Endothelial cell of umbilical vein (primary cell): Measurements from ENCODE around the gene NTN3. TPM values are rescaled to one million over a fixed set of nuclear protein-coding genes. Genes with fewer than 3 reads are reported as not detected.

Source experiments
- BruUV-seq: library from RNA; stranded (reverse); fragments of 400-500 nt; replicated peaks from 2 replicates; lab custom pipeline; 2021; lab: Mats Ljungman, UMichigan
- CTCF ChIA-PET: fragments of 300-600, 350-600 bp; sonication (Branson Sonifier 250); formaldehyde crosslinking; loops from one replicate; lab custom pipeline; 2021; ENCODE audit warnings: antibody characterized with exemption, inconsistent platforms; lab: Charles Lee
- POLR2A ChIA-PET: fragments of 300-600, 350-600 bp; sonication (Branson Sonifier 250); formaldehyde crosslinking; loops from one replicate; lab custom pipeline; 2021; ENCODE audit warnings: antibody characterized with exemption, inconsistent platforms; lab: Charles Lee
- DNase-seq: peaks from one replicate; pipeline ENCODE4 v3.0.0-alpha.2; 2011; ENCODE audit warnings: low read depth, low spot score
- FAIRE-seq: peaks from 2 replicates; lab custom pipeline; 2011; peaks lifted over from hg19 to GRCh38; lab: Jason Lieb, UNC
- H2AFZ ChIP-seq: 2 replicates; pipeline ENCODE4 v1.6.0; 2012; ENCODE audit warnings: low read depth, low read length, control low read depth, inconsistent platforms
- H3K27ac ChIP-seq: 2 replicates; pipeline ENCODE4 v1.5.1; 2011; ENCODE audit warnings: low read depth, mild to moderate bottlenecking, control low read depth, low read length, moderate library complexity; ENCODE audit not compliant: insufficient read depth
- H3K27me3 ChIP-seq, 2 experiments: 2 replicates each; pipeline versions ENCODE4 v1.6.0 to v1.6.1; 2011; ENCODE audit warnings: low read length in 2 of 2, mixed read lengths in 1 of 2; ENCODE audit not compliant: control insufficient read depth in 2 of 2, insufficient read depth in 2 of 2
- H3K36me3 ChIP-seq, 2 experiments: 2 replicates in 1 of 2; 3 replicates in 1 of 2; pipeline ENCODE4 v1.5.1; 2011; ENCODE audit warnings: low read length in 2 of 2, mild to moderate bottlenecking in 1 of 2, moderate library complexity in 1 of 2; ENCODE audit not compliant: control insufficient read depth in 2 of 2, insufficient read depth in 2 of 2; ENCODE audit errors: extremely low read depth in 1 of 2
- H3K4me1 ChIP-seq: 3 replicates; pipeline ENCODE4 v1.5.1; 2011; ENCODE audit warnings: mild to moderate bottlenecking, low read length; ENCODE audit not compliant: control insufficient read depth, insufficient read depth; ENCODE audit errors: extremely low read depth
- H3K4me2 ChIP-seq: 2 replicates; pipeline ENCODE4 v1.6.1; 2011; ENCODE audit warnings: low read length, control low read depth, mixed read lengths; ENCODE audit not compliant: insufficient read depth
- H3K4me3 ChIP-seq, 3 experiments: fragments of 200-600 bp in 1 of 3; sonication (generic), shearing (Covaris generic) in 1 of 3; replicated peaks in 1 of 3; 2 replicates each; pipeline ENCODE4 v1.5.1; 2011 to 2016; ENCODE audit warnings: control low read depth in 3 of 3, low read length in 3 of 3, mild to moderate bottlenecking in 2 of 3, inconsistent platforms in 1 of 3, low read depth in 1 of 3, moderate library complexity in 1 of 3; ENCODE audit not compliant: insufficient read depth in 1 of 3
- H3K79me2 ChIP-seq: 2 replicates; pipeline ENCODE4 v1.6.0; 2012; ENCODE audit warnings: low read length, inconsistent platforms; ENCODE audit not compliant: control insufficient read depth, insufficient read depth
- H3K9ac ChIP-seq: replicated peaks from 2 replicates; pipeline ENCODE3; 2011; ENCODE audit warnings: low read length, control low read depth; ENCODE audit not compliant: insufficient read depth; ENCODE audit errors: extremely low read depth
- H3K9me1 ChIP-seq: replicated peaks from 3 replicates; pipeline ENCODE4 v1.6.0; 2011; ENCODE audit warnings: mild to moderate bottlenecking, low read length; ENCODE audit not compliant: control insufficient read depth, insufficient read depth; ENCODE audit errors: extremely low read depth
- H3K9me3 ChIP-seq: replicated peaks from 2 replicates; pipeline ENCODE4 v1.5.1; 2012; ENCODE audit warnings: low read length, inconsistent platforms; ENCODE audit not compliant: control insufficient read depth, insufficient read depth
- H4K20me1 ChIP-seq: replicated peaks from 2 replicates; pipeline ENCODE3; 2011; ENCODE audit warnings: mild to moderate bottlenecking, low read length; ENCODE audit not compliant: control insufficient read depth, insufficient read depth; ENCODE audit errors: extremely low read depth
- CTCF ChIP-seq, 2 donors: IDR thresholded peaks; 1 replicate in 1 of 2; 2 replicates in 1 of 2; pipeline ENCODE4 v1.5.1; 2011; ENCODE audit warnings: low read length in 2 of 2, mild to moderate bottlenecking in 2 of 2, moderate library complexity in 2 of 2, control low read depth in 1 of 2, inconsistent platforms in 1 of 2, low read depth in 1 of 2; ENCODE audit not compliant: insufficient read depth in 1 of 2; ENCODE audit errors: extremely low read depth in 1 of 2
- EZH2 ChIP-seq: IDR thresholded peaks from 2 replicates; pipeline ENCODE4 v1.6.1; 2012; ENCODE audit warnings: borderline replicate concordance, low read depth, mild to moderate bottlenecking, moderate library complexity, low read length, inconsistent platforms; ENCODE audit not compliant: severe bottlenecking
- FOS ChIP-seq: IDR thresholded peaks from 2 replicates; pipeline ENCODE4 v1.6.1; 2011; ENCODE audit warnings: mild to moderate bottlenecking, low read length, moderate library complexity, borderline replicate concordance; ENCODE audit not compliant: insufficient read depth
- GATA2 ChIP-seq: IDR thresholded peaks from 2 replicates; pipeline ENCODE4 v1.7.0; 2011; ENCODE audit warnings: low read depth, mild to moderate bottlenecking, moderate library complexity, mixed read lengths, low read length; ENCODE audit not compliant: insufficient read length, insufficient read depth
- JUN ChIP-seq: IDR thresholded peaks from 2 replicates; pipeline ENCODE4 v1.6.1; 2011; ENCODE audit warnings: borderline replicate concordance, low read depth; ENCODE audit not compliant: insufficient read length, insufficient read depth
- MAX ChIP-seq: IDR thresholded peaks from 2 replicates; pipeline ENCODE4 v1.6.1; 2011; ENCODE audit not compliant: insufficient read depth, insufficient read length
- MYC ChIP-seq: IDR thresholded peaks from one replicate; pipeline ENCODE4 v1.6.1; 2011; ENCODE audit warnings: mild to moderate bottlenecking, low read depth, low read length
- POLR2A ChIP-seq: IDR thresholded peaks from 2 replicates; pipeline ENCODE4 v1.6.1; 2012; ENCODE audit warnings: low read depth, mild to moderate bottlenecking, control low read depth, low read length
- POLR2AphosphoS5 ChIP-seq: IDR thresholded peaks from 2 replicates; pipeline ENCODE4 v1.6.1; 2012; ENCODE audit warnings: low read depth, mild to moderate bottlenecking, control low read depth, low read length, moderate library complexity; ENCODE audit not compliant: insufficient read depth
- dilution Hi-C: fragments of 300-500 bp; cut with MboI; formaldehyde crosslinking; loops from one replicate; pipeline ENCODE4 v1.15.0; 2019; ENCODE audit warnings: low sequenced_read_pairs; ENCODE audit not compliant: extremely low pct_ligation_motif_present
- intact Hi-C: fragments of 100-400 bp; cut with micrococcal nuclease; formaldehyde crosslinking; loops from one replicate; pipeline ENCODE4 v1.10.0; 2022
- polyA plus RNA-seq, 4 experiments: library from polyadenylated mRNA; depleted of rRNA in 3 of 4; stranded (reverse) in 3 of 4; unstranded in 1 of 4; fragments of >200 nt; gene quantifications; 2 replicates each; pipeline versions ENCODE4 v1.2.1 to v1.2.3, GENCODE V29; 2011 to 2012; ENCODE audit warnings: missing spikeins in 1 of 4
- total RNA-seq: library from RNA; stranded (reverse); gene quantifications from 2 replicates; pipeline ENCODE4 v1.2.3, GENCODE V29; 2021

Gene NTN3
- total and polyA plus RNA-seq, 2 donors (not counting 3 experiments of a cell fraction or from before 2014, with no cell fraction given) = 0.15 TPM; not detected in 1

- no peak for TF ChIP-seq GATA2
- no peak for TF ChIP-seq POLR2AphosphoS5
- no peak for TF ChIP-seq JUN
- TF ChIP-seq CTCF (IDR thresholded peaks at IDR 0.05; ENCODE audit: extremely low read depth in 1 of 2, insufficient read depth in 1 of 2, low read depth in 1 of 2, low read length in 2 of 2) = no peak
- TF ChIP-seq FOS = no peak
- TF ChIP-seq MYC = no peak
- no peak for TF ChIP-seq MAX
- TF ChIP-seq EZH2 = no peak
- no peak for TF ChIP-seq POLR2A
- H3K4me2 ChIP-seq = no peak overlapping the region
- H3K4me1 ChIP-seq = no peaks in the 10 kb centered on the region
- H3K9me1 ChIP-seq = no peaks in the 10 kb centered on the region
- DNase-seq (no peak), FAIRE-seq (no peak)
- no peak overlapping the region for H3K4me3 ChIP-seq
- H3K9me3 ChIP-seq = no peaks in the 10 kb centered on the region
- no peak overlapping the region for H3K27ac ChIP-seq
- ChIA-PET CTCF (no interaction called here), POLR2A (no interaction called here)
- H4K20me1 ChIP-seq = no peaks in the 10 kb centered on the region
- dilution Hi-C loops = no loop called here
- no peaks in the 10 kb centered on the region for H3K27me3 ChIP-seq
- no peaks in the 10 kb centered on the region for H3K79me2 ChIP-seq
- intact Hi-C loops = no loop called here
- no TSS peak for BruUV-seq
- peaks cover 0 to 16% of the 10 kb centered on the region in 2 experiments for H3K36me3 ChIP-seq
- H3K9ac ChIP-seq = no peak overlapping the region
- no peak overlapping the region for H2AFZ ChIP-seq
Observed at GRCh38 chr16:2497695-2498484, 26.8 kb downstream of the NTN3 start.
